HL-60 (cell line): Measurements from ENCODE around the gene IFT43.

ENCODE experiments used
- DNase-seq, 2 experiments: peaks; one replicate each; pipeline ENCODE4 v3.0.0-alpha.2; 2010 to 2020; ENCODE audit warnings: low read depth in 1 of 2, low spot score in 1 of 2
- H3K27ac ChIP-seq: fragments of 250-450 bp; sonication (Bioruptor Pico); replicated peaks from 2 replicates; pipeline ENCODE4 v1.5.1; 2020; ENCODE audit warnings: mild to moderate bottlenecking, moderate library complexity
- H3K27me3 ChIP-seq: fragments of 250-450 bp; sonication (Bioruptor Pico); 2 replicates; pipeline ENCODE4 v1.5.1; 2021; ENCODE audit warnings: mild to moderate bottlenecking, moderate library complexity; ENCODE audit not compliant: insufficient read depth, poor library complexity, severe bottlenecking
- H3K4me3 ChIP-seq: replicated peaks from 2 replicates; pipeline ENCODE4 v1.5.1; 2011; ENCODE audit warnings: mild to moderate bottlenecking, control low read depth, low read length; ENCODE audit not compliant: insufficient read depth
- CTCF ChIP-seq: IDR thresholded peaks from one replicate; pipeline ENCODE4 v1.5.1; 2011; ENCODE audit warnings: low read length, control low read depth, inconsistent platforms; ENCODE audit not compliant: insufficient read depth
- GABPA ChIP-seq: IDR thresholded peaks from 2 replicates; pipeline ENCODE4 v1.6.1; 2012; ENCODE audit warnings: low read depth
- POLR2AphosphoS5 ChIP-seq: IDR thresholded peaks from 2 replicates; pipeline ENCODE4 v1.6.1; 2012; ENCODE audit warnings: low read depth
- REST ChIP-seq: IDR thresholded peaks from 2 replicates; pipeline ENCODE4 v1.6.1; 2012; ENCODE audit warnings: low read depth; ENCODE audit not compliant: insufficient replicate concordance
- SPI1 ChIP-seq: IDR thresholded peaks from 2 replicates; pipeline ENCODE4 v1.6.1; 2012; ENCODE audit warnings: low read depth, mild to moderate bottlenecking, borderline replicate concordance

Gene IFT43

GRCh38 chr14:76100236-76100635 lies 114.7 kb downstream of the IFT43 start:
- Histone ChIP-seq H3K27ac (no peak overlapping the region), H3K27me3 (no peaks in the 10 kb centered on the region), H3K4me3 (no peak overlapping the region)
- TF ChIP-seq GABPA (no peak), POLR2AphosphoS5 (no peak), SPI1 (no peak)
- DNase-seq = no peak

GRCh38 chr14:76101391-76102379 lies 116.1 kb downstream of the IFT43 start:
- TF ChIP-seq POLR2AphosphoS5 (no peak), SPI1 (no peak), GABPA (no peak), CTCF (no peak), REST (no peak)
- DNase-seq = no peak
- Histone ChIP-seq H3K27me3 (no peaks in the 10 kb centered on the region), H3K27ac (no peak overlapping the region), H3K4me3 (no peak overlapping the region)

GRCh38 chr14:76104802-76105355 lies 119.3 kb downstream of the IFT43 start:
- TF ChIP-seq REST (no peak), POLR2AphosphoS5 (no peak), SPI1 (no peak), GABPA (no peak)
- DNase-seq = no peak
- Histone ChIP-seq H3K27me3 (no peaks in the 10 kb centered on the region), H3K4me3 (no peak overlapping the region), H3K27ac (no peak overlapping the region)

- Histone ChIP-seq H3K27ac (no peak overlapping the region), H3K4me3 (no peak overlapping the region), H3K27me3 (no peaks in the 10 kb centered on the region)
- no peak for TF ChIP-seq GABPA
- TF ChIP-seq CTCF = no peak
- TF ChIP-seq POLR2AphosphoS5 = no peak
- TF ChIP-seq REST = no peak
- no peak for TF ChIP-seq SPI1
- DNase-seq = no peak
These were observed 120.6 kb downstream of the IFT43 start for GRCh38 chr14:76106188-76106587.
